HepG2 (cell line): ENCODE data around the gene TNMD. TPM values are rescaled to one million over a fixed set of nuclear protein-coding genes. Genes with fewer than 3 reads are reported as not detected.

Source experiments
- ATAC-seq: fragments of 200-7000 bp; cut with Tn5 transposase; 3 replicates; pipeline ENCODE4 v1.9.1; 2020; ENCODE audit warnings: mild to moderate bottlenecking, moderate library complexity
- BruUV-seq: library from RNA; stranded (reverse); fragments of 400-500 nt; replicated peaks from 2 replicates; lab custom pipeline; 2021; lab: Mats Ljungman, UMichigan
- CTCF ChIA-PET: fragments of 300-600 bp; formaldehyde crosslinking; extraction: SDS; loops from one replicate; lab custom pipeline; 2021; ENCODE audit warnings: low total read pairs, inconsistent platforms, low intra/inter-chr PET ratio; lab: Yijun Ruan, JAX
- POLR2A ChIA-PET: fragments of 350-600 bp; sonication (Branson Sonifier 250); formaldehyde crosslinking; loops from one replicate; lab custom pipeline; 2020; ENCODE audit warnings: antibody characterized with exemption, inconsistent platforms; lab: Yijun Ruan, JAX
- DNase-seq: peaks from one replicate; pipeline ENCODE4 v3.0.0-alpha.2; 2015; ENCODE audit warnings: low spot score
- FAIRE-seq: peaks from 3 replicates; lab custom pipeline; 2011; peaks lifted over from hg19 to GRCh38; lab: Jason Lieb, UNC
- H2AFZ ChIP-seq: one replicate; pipeline ENCODE4 v1.6.1; 2011; ENCODE audit warnings: low read length, inconsistent platforms
- H3K27ac ChIP-seq: fragments of 300-600 bp; 3 replicates; pipeline ENCODE4 v1.8.0; 2011; ENCODE audit warnings: mixed run types, mild to moderate bottlenecking, mixed read lengths, low read length, inconsistent platforms; ENCODE audit not compliant: insufficient read depth; ENCODE audit errors: extremely low read length
- H3K27me3 ChIP-seq, 2 experiments: fragments of 200-600 bp in 1 of 2; 2 replicates in 1 of 2; 3 replicates in 1 of 2; pipeline versions ENCODE4 v1.6.0 to v1.8.0; 2011; ENCODE audit warnings: low read length in 2 of 2, mild to moderate bottlenecking in 2 of 2, moderate library complexity in 2 of 2, inconsistent platforms in 1 of 2; ENCODE audit not compliant: insufficient read depth in 2 of 2, control insufficient read depth in 1 of 2
- H3K36me3 ChIP-seq, 2 experiments: fragments of 200-600 bp in 1 of 2; replicated peaks in 1 of 2; 2 replicates in 1 of 2; 3 replicates in 1 of 2; pipeline versions ENCODE4 v1.5.1 to v1.8.0; 2011; ENCODE audit warnings: low read length in 2 of 2, inconsistent platforms in 1 of 2; ENCODE audit not compliant: insufficient read depth in 2 of 2, control insufficient read depth in 1 of 2
- H3K4me1 ChIP-seq: 2 replicates; pipeline ENCODE4 v1.5.1; 2012; ENCODE audit warnings: low read length, inconsistent platforms; ENCODE audit not compliant: insufficient read depth
- H3K4me2 ChIP-seq: 2 replicates; pipeline ENCODE4 v1.6.0; 2011; ENCODE audit warnings: low read depth, low read length, inconsistent platforms
- H3K4me3 ChIP-seq, 3 experiments: fragments of 200-600 bp in 1 of 3; sonication (generic), shearing (Covaris generic) in 1 of 3; replicated peaks in 1 of 3; 2 replicates each; pipeline ENCODE4 v1.5.1; 2011 to 2016; ENCODE audit warnings: low read length in 3 of 3, inconsistent platforms in 2 of 3, low read depth in 2 of 3, mild to moderate bottlenecking in 2 of 3, control low read depth in 1 of 3, mixed read lengths in 1 of 3; ENCODE audit not compliant: insufficient read depth in 1 of 3
- H3K79me2 ChIP-seq: one replicate; pipeline ENCODE4 v1.6.1; 2011; ENCODE audit warnings: low read length, inconsistent platforms; ENCODE audit not compliant: insufficient read depth
- H3K9ac ChIP-seq: 2 replicates; pipeline ENCODE4 v1.6.0; 2011; ENCODE audit warnings: mild to moderate bottlenecking, low read depth, low read length, inconsistent platforms; ENCODE audit not compliant: insufficient read depth
- H3K9me3 ChIP-seq: 2 replicates; pipeline ENCODE4 v1.5.1; 2012; ENCODE audit warnings: mild to moderate bottlenecking, low read length
- H4K20me1 ChIP-seq: 2 replicates; pipeline ENCODE4 v1.6.0; 2011; ENCODE audit warnings: inconsistent platforms, mild to moderate bottlenecking, low read length, moderate library complexity; ENCODE audit not compliant: insufficient read depth
- HHEX ChIP-seq: IDR thresholded peaks from 2 replicates; pipeline ENCODE4 v1.6.1; 2016; ENCODE audit warnings: control low read depth
- PRPF4 ChIP-seq: fragments of 200-400 bp; formaldehyde crosslinking; IDR thresholded peaks from 2 replicates; pipeline ENCODE4 v1.6.1; 2016; ENCODE audit warnings: low read length, low read depth; ENCODE audit not compliant: poor library complexity, severe bottlenecking
- PTBP1 ChIP-seq: fragments of 200-400 bp; formaldehyde crosslinking; IDR thresholded peaks from 2 replicates; pipeline ENCODE4 v1.6.1; 2018; ENCODE audit warnings: low read length, low read depth; ENCODE audit not compliant: poor library complexity, severe bottlenecking
- TCF12 ChIP-seq, 2 experiments: fragments of 450-650 bp in 1 of 2; sonication (generic) in 1 of 2; formaldehyde crosslinking in 1 of 2; IDR thresholded peaks; 2 replicates each; pipeline versions ENCODE4 v1.6.1 to v1.8.0; 2017 to 2022; ENCODE audit warnings: antibody characterized with exemption in 1 of 2, mild to moderate bottlenecking in 1 of 2, missing genetic modification reagents in 1 of 2, moderate library complexity in 1 of 2
- TMF1 ChIP-seq: sonication (generic); formaldehyde crosslinking; IDR thresholded peaks from 2 replicates; pipeline ENCODE4 v1.8.1; 2022; ENCODE audit warnings: low read depth, missing genetic modification reagents
- ZKSCAN5 ChIP-seq: sonication (generic); formaldehyde crosslinking; IDR thresholded peaks from 2 replicates; pipeline ENCODE4 v1.5.1; 2020; ENCODE audit warnings: mild to moderate bottlenecking, missing genetic modification reagents
- ZNF382 ChIP-seq: sonication (generic); formaldehyde crosslinking; IDR thresholded peaks from 2 replicates; pipeline ENCODE4 v1.5.0; 2020; ENCODE audit warnings: missing genetic modification reagents, mild to moderate bottlenecking, borderline replicate concordance
- ZXDC ChIP-seq: sonication (generic); formaldehyde crosslinking; IDR thresholded peaks from 2 replicates; pipeline ENCODE4 v1.5.0; 2020; ENCODE audit warnings: mild to moderate bottlenecking, missing genetic modification reagents
- WGBS: methylation state at CpG from one replicate; pipeline ENCODE4 v1.1.6; 2017; ENCODE audit warnings: low lambda C conversion rate; 5-methylcytosine and 5-hydroxymethylcytosine counted together
- in situ Hi-C: cut with HindIII; loops from 2 replicates; pipeline ENCODE4 v1.10.0; 2017; ENCODE audit warnings: low pct_unique_long_range_greater_than_20kb; ENCODE audit not compliant: extremely low pct_ligation_motif_present
- intact Hi-C: fragments of 100-400 bp; cut with micrococcal nuclease; formaldehyde crosslinking; loops from one replicate; pipeline ENCODE4 v1.10.0; 2022; ENCODE audit not compliant: unreplicated experiment
- polyA plus RNA-seq, 8 experiments: library from polyadenylated mRNA; depleted of rRNA in 3 of 8; stranded (reverse) in 7 of 8; unstranded in 1 of 8; fragments of >200 nt; fragmentation: Illumina TruSeq in 4 of 8; extraction: Trizol in 4 of 8; gene quantifications; 2 replicates each; pipeline versions ENCODE4 v1.2.1 to v1.2.3, GENCODE V29; 2011 to 2016; ENCODE audit warnings: low read depth in 4 of 8, missing spikeins in 1 of 8, mixed read lengths in 1 of 8; ENCODE audit not compliant: insufficient read depth in 1 of 8
- total RNA-seq, 5 experiments: library from RNA; depleted of rRNA; stranded (reverse); fragments of >200 nt; fragmentation: Illumina TruSeq; extraction: Trizol; gene quantifications; 2 replicates each; pipeline ENCODE4 v1.2.3, GENCODE V29; 2016; ENCODE audit warnings: low read depth in 1 of 5

The TNMD gene
- total and polyA plus RNA-seq, 2 of the 13 experiments (the other 11 are each of a cell fraction or from before 2014, with no cell fraction given), result not detected

GRCh38 chrX:100599456-100599855 is 14.7 kb downstream of the TNMD start:
- WGBS, result 91% methylated on average over 5 of the region's 9 CpGs
- BruUV-seq, result no TSS peak
- CTCF ChIA-PET, result no interaction called here
- Histone ChIP-seq H3K4me3 (no peak overlapping the region), H4K20me1 (no peaks in the 10 kb centered on the region), H3K9me3 (no peaks in the 10 kb centered on the region), H3K4me2 (no peak overlapping the region), H3K9ac (no peak overlapping the region), H3K36me3 (no peaks in the 10 kb centered on the region), H3K27me3 (no peaks in the 10 kb centered on the region)
- in situ Hi-C loops, result no loop called here
- intact Hi-C loops, result no loop called here
- TF ChIP-seq ZNF382, result no peak
- no peak for TF ChIP-seq PRPF4
- TF ChIP-seq ZKSCAN5 (CRISPR knock-in tag), result no peak
- no peak for TF ChIP-seq HHEX (CRISPR knock-in tag)
- no peak for TF ChIP-seq TCF12 (IDR thresholded peaks at IDR 0.05)
- no peak for TF ChIP-seq TCF12 (CRISPR knock-in tag; IDR thresholded peaks at IDR 0.05)
- TF ChIP-seq ZXDC (CRISPR knock-in tag), result no peak
- TF ChIP-seq PTBP1, result no peak
- no peak for TF ChIP-seq TMF1 (CRISPR knock-in tag)
- TF ChIP-seq, all 625 proteins: peak for 0
- Histone ChIP-seq H3K27ac (no peak overlapping the region), H3K79me2 (no peaks in the 10 kb centered on the region), H2AFZ (no peak overlapping the region), H3K4me1 (no peaks in the 10 kb centered on the region)
- ATAC-seq (no peak), DNase-seq (no peak), FAIRE-seq (no peak)
- POLR2A ChIA-PET, result no interaction called here
